ENCODE data around the gene C2CD4C.
"Not testable (repeated sequence)": the region's sequence is repeated elsewhere in the genome, so short reads cannot be mapped to it uniquely, and the experiment has no call there.

C2CD4C gene

DNA sequence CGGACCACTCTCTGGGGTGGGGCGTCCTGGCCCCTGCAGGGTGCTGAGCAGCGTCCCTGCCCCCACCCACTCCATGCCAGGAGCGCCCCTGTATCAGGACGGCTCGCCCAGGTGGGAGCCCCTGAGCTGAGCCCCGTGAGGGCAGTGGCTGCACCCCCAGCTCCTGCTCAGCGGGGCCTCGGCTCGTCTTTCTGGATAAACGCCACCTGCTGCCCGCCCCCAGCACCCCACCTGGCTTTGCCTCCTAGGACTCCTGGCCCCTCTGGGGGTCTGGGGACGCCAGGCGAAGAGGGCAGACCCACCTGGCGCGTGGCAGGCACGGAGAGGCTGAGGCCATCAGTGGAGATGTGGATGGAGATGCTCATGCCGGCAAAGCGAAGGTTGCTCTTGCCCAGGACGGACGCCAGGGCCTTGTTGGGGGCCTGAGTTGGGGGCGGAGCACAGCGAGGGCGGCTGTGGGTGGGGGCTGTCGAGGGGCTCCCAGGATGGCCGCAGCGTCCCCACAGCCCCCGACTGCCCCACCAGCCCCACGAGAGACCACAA lies 29.5 kb upstream of the C2CD4C start:
- DNase-seq (ENCODE audit: low spot score), result no peak

DNA sequence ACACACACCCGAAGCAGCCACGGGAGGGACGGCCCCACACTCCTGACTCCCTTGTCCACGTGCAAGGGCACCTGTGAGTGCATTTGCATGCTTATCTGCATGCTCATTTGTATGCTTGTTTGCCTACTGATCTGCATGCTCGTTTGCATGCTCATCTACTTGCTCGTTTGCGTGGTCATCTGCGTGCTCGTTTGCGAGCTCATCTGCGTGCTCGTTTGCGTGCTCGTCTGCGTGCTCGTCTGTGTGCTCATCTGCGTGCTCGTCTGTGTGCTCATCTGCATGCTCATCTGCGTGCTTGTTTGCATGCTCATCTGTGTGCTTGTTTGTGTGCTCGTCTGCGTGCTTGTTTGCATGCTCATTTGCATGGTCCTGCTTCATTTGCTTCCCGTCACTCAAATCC lies 28.1 kb upstream of the C2CD4C start:
- DNase-seq (ENCODE audit: low spot score), result no peak

DNA sequence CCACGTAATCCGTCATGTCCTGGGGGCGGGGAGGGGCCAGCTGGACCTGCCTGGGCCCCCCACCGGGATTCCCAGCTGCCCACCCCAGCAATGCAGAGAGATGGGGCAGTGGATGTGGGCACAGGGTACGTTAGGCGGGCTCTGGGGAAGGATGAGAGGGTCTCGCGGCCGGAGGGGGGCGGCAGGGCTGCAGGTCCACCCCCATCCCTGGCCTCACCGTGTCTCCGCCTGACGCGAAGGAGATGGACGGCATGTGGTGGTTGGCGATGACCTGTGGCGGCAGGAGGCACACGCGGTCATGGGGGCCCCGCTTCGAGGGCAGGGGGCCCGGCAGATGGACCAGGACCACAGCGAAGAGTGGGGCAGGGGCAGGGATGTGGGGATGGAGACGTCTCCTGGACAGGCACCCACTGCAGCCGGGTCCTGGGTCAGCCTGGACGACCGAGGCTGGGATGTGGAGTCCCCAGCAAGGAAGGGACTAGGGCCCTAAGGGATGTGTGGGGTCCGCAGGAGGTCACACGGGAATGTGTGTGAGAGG lies 27.5 kb upstream of the C2CD4C start:
- no peak for DNase-seq (ENCODE audit: low spot score)

DNA sequence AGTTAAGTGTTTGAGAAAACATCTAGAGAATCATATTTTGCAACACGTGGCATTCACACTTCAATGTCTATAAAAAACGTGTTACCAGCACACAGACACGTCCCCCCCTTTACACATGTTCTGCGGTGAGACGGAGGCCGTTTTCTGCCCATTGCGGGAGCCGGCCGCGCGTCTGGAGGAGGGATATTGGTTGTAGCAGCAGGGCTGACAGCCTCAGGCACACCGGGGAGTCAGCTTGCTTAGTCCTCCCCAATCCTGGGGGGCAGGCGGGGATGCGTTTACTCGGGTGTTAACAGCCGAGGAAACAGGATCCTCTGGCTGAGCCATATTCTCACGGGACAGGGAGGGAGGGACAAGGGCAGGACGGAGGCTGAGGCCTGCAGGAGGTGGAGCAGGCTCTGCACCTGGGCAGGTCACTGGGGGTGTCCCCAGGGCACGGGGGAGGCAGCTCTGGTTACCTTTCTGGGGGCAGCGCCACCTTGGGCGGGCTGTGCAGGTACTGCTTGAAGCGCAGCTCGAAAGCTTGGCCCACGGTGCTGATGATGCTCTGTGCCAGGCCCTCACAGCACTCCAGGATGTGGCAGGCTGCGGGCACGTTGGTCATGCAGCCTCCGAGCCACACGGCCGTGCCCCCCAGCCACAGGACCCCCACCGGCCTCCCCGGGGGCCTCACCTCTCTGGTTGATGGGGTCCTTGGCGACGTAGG lies 26.9 kb upstream of the C2CD4C start:
- no peak for DNase-seq (ENCODE audit: low spot score)

- no peak for DNase-seq (ENCODE audit: low spot score)
Observed at GRCh38 chr19:435056-435706, 26.2 kb upstream of the C2CD4C start.

DNA sequence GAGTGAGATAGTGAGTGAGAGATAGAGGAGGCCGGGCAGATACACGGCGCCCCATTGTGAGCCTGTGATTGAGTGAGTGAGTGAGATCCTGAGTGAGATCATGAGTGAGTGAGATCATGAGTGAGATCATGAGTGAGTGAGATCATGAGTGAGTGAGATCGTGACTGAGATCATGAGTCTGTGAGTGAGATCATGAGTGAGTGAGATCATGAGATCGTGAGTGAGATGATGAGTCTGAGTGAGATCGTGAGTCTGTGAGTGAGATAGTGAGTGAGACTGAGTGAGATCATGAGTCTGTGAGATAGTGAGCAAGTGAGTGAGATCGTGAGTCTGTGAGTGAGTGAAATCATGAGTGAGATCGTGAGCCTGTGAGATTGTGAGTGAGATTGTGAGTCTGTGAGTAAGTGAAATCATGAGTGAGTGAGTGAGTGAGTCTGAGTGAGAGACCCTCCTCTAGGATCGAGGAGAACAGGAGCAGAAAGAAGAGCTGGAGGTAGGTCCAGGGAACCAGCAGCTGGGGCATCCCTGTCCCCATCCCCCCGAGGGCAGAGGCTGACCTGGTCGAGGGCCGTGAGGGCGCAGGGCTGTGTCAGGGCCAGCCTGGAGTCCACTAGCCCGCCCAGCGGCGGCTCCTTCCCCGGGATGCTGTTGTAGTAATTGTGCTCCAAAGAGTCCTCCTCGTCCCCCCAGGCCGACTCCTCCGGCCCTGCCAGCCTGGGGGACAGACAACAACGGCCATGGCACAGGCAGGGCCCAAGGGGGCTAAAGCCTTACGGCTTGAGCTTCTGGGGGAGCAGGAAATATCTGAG lies 25.4 kb upstream of the C2CD4C start:
- DNase-seq (ENCODE audit: low spot score), result no peak

- no peak for DNase-seq (ENCODE audit: low spot score)
Observed at GRCh38 chr19:430701-431100, 21.8 kb upstream of the C2CD4C start.

DNA sequence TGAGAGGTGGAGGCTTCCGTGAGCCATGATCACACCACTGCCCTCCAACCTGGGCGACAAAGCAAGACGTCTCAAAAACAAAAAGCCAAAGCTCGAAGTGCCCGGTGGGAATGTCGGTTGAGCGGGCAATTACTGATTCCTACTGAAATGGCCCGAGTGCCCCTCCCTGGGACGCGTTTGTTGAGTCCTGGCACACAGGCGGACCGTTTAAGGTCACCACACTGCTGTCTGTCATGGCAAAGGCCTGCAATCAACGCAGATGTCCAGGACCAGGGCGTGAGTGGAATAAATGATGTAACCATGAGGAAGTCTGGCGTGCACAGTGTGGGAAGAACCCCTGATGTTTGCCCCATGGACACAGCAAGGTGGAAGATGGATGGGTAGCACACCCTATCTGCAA lies 19.2 kb upstream of the C2CD4C start:
- DNase-seq (ENCODE audit: low spot score), result no peak

DNA sequence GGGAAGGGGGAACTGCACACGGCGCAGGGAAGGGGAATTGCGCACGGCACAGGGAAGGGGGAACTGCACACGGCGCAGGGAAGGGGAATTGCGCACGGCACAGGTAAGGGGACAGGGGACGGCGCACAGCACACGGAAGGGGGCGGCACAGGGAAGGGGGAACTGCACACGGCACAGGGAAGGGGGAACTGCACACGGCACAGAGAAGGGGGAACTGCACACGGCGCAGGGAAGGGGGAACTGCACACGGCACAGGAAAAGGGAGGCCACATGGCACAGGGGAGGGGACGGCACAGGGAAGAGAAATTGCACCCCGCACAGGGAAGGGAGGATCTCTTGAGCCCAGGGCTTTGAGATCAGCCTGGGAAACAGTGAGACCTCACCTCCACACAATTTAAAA lies 18.7 kb upstream of the C2CD4C start:
- DNase-seq (ENCODE audit: low spot score), result not testable (repeated sequence)

DNA sequence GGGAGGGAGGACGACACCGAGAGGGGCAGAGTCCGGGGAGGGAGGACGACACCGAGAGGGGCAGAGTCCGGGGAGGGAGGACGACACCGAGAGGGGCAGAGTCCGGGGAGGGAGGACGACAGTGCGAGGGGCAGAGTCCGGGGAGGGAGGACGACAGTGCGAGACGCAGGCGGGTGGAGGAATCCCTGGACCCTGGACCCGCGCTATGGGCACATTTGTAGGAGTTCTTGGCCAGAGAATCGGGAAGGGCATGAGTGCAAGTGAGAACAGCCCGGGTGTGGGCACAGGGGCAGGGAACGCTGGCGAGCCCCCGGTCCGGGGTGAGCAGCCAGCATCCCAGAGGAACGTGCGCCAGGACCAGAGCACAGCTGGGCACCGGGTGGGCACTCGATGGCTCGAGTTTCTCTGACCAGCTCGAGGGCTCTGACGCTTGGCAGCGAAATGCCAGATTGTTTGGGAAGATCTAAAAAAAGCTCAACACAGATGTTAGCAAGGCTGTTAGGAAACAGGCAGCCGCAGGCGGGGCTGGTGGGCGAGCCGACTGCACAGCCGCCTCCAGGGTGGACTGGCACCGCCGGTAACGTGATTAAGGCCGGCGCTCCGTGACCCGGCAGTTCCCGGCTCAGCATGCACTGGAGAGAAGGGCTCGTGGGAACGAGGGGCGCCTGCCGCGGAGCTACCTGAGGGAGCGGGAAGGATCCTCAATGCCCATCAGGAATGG lies 17.9 kb upstream of the C2CD4C start:
- no peak for DNase-seq (ENCODE audit: low spot score)

DNA sequence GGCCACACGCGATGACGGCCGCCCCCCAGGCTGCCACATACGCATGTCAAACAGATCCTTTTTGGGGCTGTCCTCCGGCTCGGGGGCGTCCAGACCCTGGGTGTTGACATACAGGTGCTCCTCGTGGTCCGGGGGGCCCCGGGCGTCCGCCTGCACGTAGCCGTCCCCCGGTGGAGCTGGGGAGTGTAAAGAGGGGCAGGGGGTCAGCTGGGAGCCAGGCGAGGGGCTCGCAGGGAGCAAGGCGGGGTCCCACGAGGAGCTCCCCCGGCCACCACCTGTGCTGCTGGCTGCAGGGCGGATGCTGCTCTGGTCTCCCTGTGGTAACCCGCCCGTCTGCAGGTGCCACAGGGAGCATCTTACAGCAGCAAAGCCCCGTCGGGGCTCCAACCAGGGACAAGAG lies 16.1 kb upstream of the C2CD4C start:
- DNase-seq (ENCODE audit: low spot score), result no peak

DNA sequence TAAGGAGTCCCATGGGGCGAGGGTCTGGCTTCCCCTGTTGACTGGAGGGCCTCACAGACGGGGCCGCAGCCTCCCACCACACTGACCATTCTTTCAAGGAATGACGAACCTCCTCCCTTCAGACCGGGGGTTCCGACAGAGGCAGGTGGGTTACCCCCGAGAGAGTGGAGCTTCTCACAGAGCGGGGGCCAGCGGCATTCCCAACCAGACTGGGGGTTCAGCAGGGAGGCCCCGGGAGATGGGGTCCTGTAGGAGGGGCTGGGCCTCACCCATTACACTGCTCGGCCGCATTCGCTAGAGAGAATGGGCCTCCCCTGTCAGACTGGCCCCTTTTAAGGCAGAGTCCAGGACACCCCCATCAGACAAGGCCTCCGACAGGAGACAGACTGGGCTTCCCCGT lies 15.6 kb upstream of the C2CD4C start:
- DNase-seq (ENCODE audit: low spot score), result no peak

DNA sequence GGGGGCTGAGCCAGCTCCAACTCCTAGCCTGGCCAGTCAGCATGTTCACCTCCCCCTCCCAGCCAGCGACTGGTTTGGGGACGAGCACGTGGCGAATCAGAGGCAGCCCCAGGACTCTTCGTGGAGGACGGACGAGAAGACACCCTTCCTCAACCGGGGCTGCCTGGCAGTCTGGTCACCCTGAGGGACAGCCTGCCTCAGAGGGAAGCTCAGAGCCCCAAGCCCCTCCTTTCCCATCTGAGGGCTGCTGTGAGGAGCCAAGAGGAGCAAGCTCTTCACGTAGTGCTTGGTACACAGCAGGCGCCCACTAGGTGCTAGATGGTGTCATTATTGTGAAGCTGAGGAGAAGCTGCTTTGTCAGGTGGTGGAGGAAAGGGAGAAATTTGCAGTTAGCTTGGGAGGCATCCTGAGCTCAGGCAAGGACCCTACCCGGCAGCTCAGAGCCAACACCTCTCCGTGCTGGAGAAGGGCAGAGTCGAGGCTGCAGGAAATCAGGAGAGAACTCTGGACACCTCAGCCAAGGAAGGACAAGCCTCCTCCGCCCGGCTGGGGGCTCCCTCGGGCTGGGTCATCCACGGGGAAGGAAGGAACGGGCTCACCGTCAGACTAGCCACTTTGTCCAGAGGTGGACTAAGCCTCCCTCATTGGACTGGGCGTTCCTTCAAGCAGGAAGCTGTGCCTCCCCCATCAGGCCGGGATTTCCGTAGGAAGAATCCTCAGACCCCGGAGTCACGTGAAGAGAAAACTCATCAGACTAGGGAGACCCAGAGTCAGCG lies 14.9 kb upstream of the C2CD4C start:
- no peak for DNase-seq (ENCODE audit: low spot score)

DNA sequence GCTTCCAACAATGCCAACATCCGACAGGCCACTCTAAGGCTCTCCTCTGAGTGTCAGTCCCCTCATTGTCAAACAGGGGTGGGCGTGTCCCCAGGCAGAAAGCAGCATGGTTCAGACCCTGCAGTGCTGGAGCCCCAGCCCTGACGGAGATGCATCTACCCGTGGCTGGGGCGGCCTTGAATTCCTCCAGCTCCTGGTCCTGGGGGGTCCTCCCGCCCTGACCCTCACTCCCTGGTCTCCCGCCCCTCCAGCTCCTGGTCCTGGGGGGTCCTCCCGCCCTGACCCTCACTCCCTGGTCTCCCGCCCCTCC lies 13.9 kb upstream of the C2CD4C start:
- not testable (repeated sequence) for DNase-seq (ENCODE audit: low spot score)

- DNase-seq (ENCODE audit: low spot score), result no peak
Observed at GRCh38 chr19:422213-422916, 13.4 kb upstream of the C2CD4C start.

- no peak for DNase-seq (ENCODE audit: low spot score)
Observed at GRCh38 chr19:419721-420515, 11.0 kb upstream of the C2CD4C start.

DNA sequence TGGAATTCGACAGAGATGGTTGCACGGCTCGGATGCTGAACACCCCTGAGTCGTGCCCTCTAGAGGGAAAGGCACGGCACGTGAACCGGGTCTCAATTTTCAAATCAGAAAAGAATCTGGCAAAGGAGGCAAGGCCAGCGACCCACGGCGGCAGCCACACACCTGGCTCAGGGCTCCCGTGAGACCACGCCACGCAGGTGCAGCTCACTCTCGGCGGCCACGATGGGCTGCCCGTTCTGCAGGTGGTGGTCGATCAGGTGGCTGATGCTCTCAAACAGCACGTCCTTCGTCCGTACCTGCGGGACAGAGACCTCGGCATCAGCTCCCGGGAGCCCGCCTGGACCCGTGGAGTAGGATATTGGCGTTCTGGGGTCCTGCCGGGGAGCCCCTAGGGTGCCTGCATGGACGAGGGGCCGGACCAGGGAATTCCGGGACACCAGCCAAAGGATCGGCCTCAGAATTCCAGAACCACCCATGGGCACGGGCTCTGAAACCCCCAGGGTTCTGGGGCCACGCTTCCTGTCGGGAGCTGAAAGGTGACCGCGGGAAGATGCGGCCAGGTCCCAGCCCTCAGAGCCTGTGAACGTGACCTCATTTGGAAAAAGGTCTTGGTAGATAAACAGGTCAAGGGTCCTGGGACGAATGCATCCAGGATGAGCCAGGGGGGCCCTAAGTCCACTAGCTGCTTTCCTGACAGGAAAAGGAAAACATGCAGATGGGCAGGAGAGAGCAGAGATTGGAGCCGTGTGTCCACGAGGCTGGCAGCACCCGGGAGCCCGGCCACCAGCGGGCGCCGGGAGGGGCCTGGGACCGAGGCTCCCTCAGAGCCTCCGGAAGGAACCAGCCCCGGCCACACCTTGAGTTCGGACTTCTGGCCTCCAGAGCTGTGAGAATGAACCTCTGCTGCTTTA lies 10.1 kb upstream of the C2CD4C start:
- DNase-seq (ENCODE audit: low spot score), result no peak

DNA sequence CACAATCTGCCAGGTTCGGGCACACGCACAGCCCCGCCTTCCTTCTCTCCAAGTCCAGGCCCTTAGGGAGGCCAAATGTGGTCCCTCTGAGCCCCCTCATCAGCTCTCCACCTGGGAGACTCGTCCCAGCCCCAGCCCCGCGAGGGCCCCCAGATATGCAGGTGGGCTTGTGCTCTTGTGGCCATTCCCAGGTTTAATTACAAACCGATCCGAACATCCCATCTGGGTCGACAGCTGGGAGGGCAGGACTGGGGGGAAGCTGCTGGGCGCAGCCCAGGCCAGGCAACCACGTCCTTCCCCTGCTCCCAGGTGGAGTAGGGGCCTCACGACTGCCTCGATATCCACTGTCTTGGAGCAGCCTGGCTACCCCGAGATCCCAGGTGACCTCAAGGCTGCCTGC lies 7.5 kb upstream of the C2CD4C start:
- no peak for DNase-seq (ENCODE audit: low spot score)

- DNase-seq (ENCODE audit: low spot score), result no peak
Observed at GRCh38 chr19:415292-415691, 6.3 kb upstream of the C2CD4C start.

All from hematopoietic multipotent progenitor cell treated with erythropoietin and hydrocortisone succinate and interleukin-3 and kit ligand, for 15 days (in vitro differentiated cells).